WTC11 (cell line): Measurements from ENCODE around the gene GLB1L3. TPM values are rescaled to one million over a fixed set of nuclear protein-coding genes. Genes with fewer than 3 reads are reported as not detected.
A peak's percentile ranks its signal among the peaks of the same experiment; 100 is the strongest.

Experiments used
- ATAC-seq: fragments of 200-7000 bp; cut with Tn5 transposase; 2 replicates; pipeline ENCODE4 v1.10.0; 2021; ENCODE audit warnings: mild to moderate bottlenecking, moderate library complexity
- Bru-seq: library from RNA; stranded (reverse); fragments of 400-500 nt; gene quantifications from one replicate; lab custom pipeline; 2021; lab: Mats Ljungman, UMichigan
- CTCF ChIA-PET: fragments of 300-600 bp; sonication (Branson Sonifier 250); formaldehyde crosslinking; loops from one replicate; lab custom pipeline; 2021; ENCODE audit warnings: antibody characterized with exemption; lab: Charles Lee
- POLR2A ChIA-PET: fragments of 350-600 bp; sonication (Branson Sonifier 250); formaldehyde crosslinking; loops from one replicate; lab custom pipeline; 2021; ENCODE audit warnings: antibody characterized with exemption; lab: Charles Lee
- DNase-seq: peaks from one replicate; pipeline ENCODE4 v3.0.0; 2021; ENCODE audit warnings: low spot score
- H3K27ac Mint-ChIP-seq: 2 replicates; pipeline ENCODE4 v1.8.0; 2021; ENCODE audit warnings: mixed read lengths
- H3K27me3 Mint-ChIP-seq: 2 replicates; pipeline ENCODE4 v1.8.0; 2021; ENCODE audit warnings: low read depth, mild to moderate bottlenecking, moderate library complexity, mixed read lengths
- H3K36me3 Mint-ChIP-seq: 2 replicates; pipeline ENCODE4 v1.8.0; 2021; ENCODE audit warnings: mixed read lengths
- H3K4me1 Mint-ChIP-seq: 2 replicates; pipeline ENCODE4 v1.8.0; 2022; ENCODE audit warnings: mixed read lengths
- H3K4me3 Mint-ChIP-seq: 2 replicates; pipeline ENCODE4 v1.8.0; 2021; ENCODE audit warnings: mild to moderate bottlenecking, moderate library complexity, mixed read lengths
- H3K9me3 Mint-ChIP-seq: 2 replicates; pipeline ENCODE4 v1.8.0; 2021; ENCODE audit warnings: mixed read lengths
- CREB1 ChIP-seq: sonication (generic); formaldehyde crosslinking; IDR thresholded peaks from 2 replicates; pipeline ENCODE4 v1.8.0; 2023; ENCODE audit warnings: mild to moderate bottlenecking, missing genetic modification reagents
- CREM ChIP-seq: sonication (generic); formaldehyde crosslinking; IDR thresholded peaks from 2 replicates; pipeline ENCODE4 v1.8.1; 2022; ENCODE audit warnings: mild to moderate bottlenecking, missing genetic modification reagents, moderate library complexity
- FOXP1 ChIP-seq: sonication (generic); formaldehyde crosslinking; IDR thresholded peaks from 2 replicates; pipeline ENCODE4 v1.8.0; 2022; ENCODE audit warnings: missing genetic modification reagents, mild to moderate bottlenecking, moderate library complexity, borderline replicate concordance
- GTF2I ChIP-seq: fragments of 250-450 bp; sonication (Bioruptor Pico); conservative IDR thresholded peaks from 2 replicates; pipeline ENCODE4 v1.4.0; 2021; ENCODE audit warnings: mild to moderate bottlenecking
- KAT7 ChIP-seq: sonication (generic); formaldehyde crosslinking; IDR thresholded peaks from 2 replicates; pipeline ENCODE4 v1.8.1; 2023; ENCODE audit warnings: missing genetic modification reagents, mild to moderate bottlenecking, borderline replicate concordance
- NFATC4 ChIP-seq: fragments of 250-450 bp; sonication (Bioruptor Pico); IDR thresholded peaks from 2 replicates; pipeline ENCODE4 v1.9.0; 2021; ENCODE audit warnings: mild to moderate bottlenecking
- SMAD3 ChIP-seq: sonication (generic); formaldehyde crosslinking; IDR thresholded peaks from 2 replicates; pipeline ENCODE4 v1.8.0; 2022; ENCODE audit warnings: missing genetic modification reagents, mild to moderate bottlenecking, borderline replicate concordance
- SP1 ChIP-seq: sonication (generic); formaldehyde crosslinking; conservative IDR thresholded peaks from 2 replicates; pipeline ENCODE4 v1.8.1; 2022; ENCODE audit warnings: missing genetic modification reagents
- TP53 ChIP-seq: sonication (generic); formaldehyde crosslinking; IDR thresholded peaks from 2 replicates; pipeline ENCODE4 v1.8.1; 2023; ENCODE audit warnings: mild to moderate bottlenecking, missing genetic modification reagents
- ZNF121 ChIP-seq: sonication (generic); formaldehyde crosslinking; IDR thresholded peaks from 2 replicates; pipeline ENCODE4 v1.8.0; 2023; ENCODE audit warnings: missing genetic modification reagents
- ZNF416 ChIP-seq: fragments of 250-450 bp; sonication (Bioruptor Pico); IDR thresholded peaks from 2 replicates; pipeline ENCODE4 v1.9.0; 2021; ENCODE audit warnings: mild to moderate bottlenecking, inconsistent platforms
- ZNF423 ChIP-seq: fragments of 250-450 bp; sonication (Bioruptor Pico); IDR thresholded peaks from 2 replicates; pipeline ENCODE4 v2.1.2; 2022; ENCODE audit warnings: mild to moderate bottlenecking, moderate library complexity
- long read RNA-seq, 3 experiments: library from RNA in 1 of 3; library from capped mRNA in 1 of 3; library from polyadenylated mRNA in 1 of 3; unstranded in 2 of 3; stranded (forward) in 1 of 3; transcript quantifications; one replicate each; pipeline ENCODE4 v2.0.0, GENCODE V29; 2021
- total RNA-seq: library from RNA; stranded (reverse); gene quantifications from 3 replicates; pipeline ENCODE4 v1.2.3, GENCODE V29; 2021
- TF ChIP-seq, protein P1 (sequence below): fragments of 250-450 bp; sonication (Bioruptor Pico); IDR thresholded peaks from 2 replicates; pipeline ENCODE4 v1.9.0; 2021; ENCODE audit warnings: mild to moderate bottlenecking, borderline replicate concordance
- TF ChIP-seq, protein P2 (sequence below): sonication (generic); formaldehyde crosslinking; IDR thresholded peaks from 2 replicates; pipeline ENCODE4 v1.8.0; 2022; ENCODE audit warnings: mild to moderate bottlenecking, missing genetic modification reagents
- TF ChIP-seq, protein P3 (sequence below): fragments of 250-450 bp; sonication (Bioruptor Pico); IDR thresholded peaks from 2 replicates; pipeline ENCODE4 v1.8.0; 2021; ENCODE audit warnings: mild to moderate bottlenecking
- TF ChIP-seq, protein P4 (sequence below): sonication (generic); formaldehyde crosslinking; IDR thresholded peaks from 2 replicates; pipeline ENCODE4 v1.8.0; 2022; ENCODE audit warnings: mild to moderate bottlenecking, missing genetic modification reagents
- TF ChIP-seq, protein P5 (sequence below): sonication (generic); formaldehyde crosslinking; IDR thresholded peaks from 2 replicates; pipeline ENCODE4 v1.8.0; 2023; ENCODE audit warnings: missing genetic modification reagents, mild to moderate bottlenecking, borderline replicate concordance
- TF ChIP-seq, protein P6 (sequence below): sonication (generic); formaldehyde crosslinking; IDR thresholded peaks from 2 replicates; pipeline ENCODE4 v1.8.0; 2022; ENCODE audit warnings: mild to moderate bottlenecking, missing genetic modification reagents

The GLB1L3 gene, protein sequence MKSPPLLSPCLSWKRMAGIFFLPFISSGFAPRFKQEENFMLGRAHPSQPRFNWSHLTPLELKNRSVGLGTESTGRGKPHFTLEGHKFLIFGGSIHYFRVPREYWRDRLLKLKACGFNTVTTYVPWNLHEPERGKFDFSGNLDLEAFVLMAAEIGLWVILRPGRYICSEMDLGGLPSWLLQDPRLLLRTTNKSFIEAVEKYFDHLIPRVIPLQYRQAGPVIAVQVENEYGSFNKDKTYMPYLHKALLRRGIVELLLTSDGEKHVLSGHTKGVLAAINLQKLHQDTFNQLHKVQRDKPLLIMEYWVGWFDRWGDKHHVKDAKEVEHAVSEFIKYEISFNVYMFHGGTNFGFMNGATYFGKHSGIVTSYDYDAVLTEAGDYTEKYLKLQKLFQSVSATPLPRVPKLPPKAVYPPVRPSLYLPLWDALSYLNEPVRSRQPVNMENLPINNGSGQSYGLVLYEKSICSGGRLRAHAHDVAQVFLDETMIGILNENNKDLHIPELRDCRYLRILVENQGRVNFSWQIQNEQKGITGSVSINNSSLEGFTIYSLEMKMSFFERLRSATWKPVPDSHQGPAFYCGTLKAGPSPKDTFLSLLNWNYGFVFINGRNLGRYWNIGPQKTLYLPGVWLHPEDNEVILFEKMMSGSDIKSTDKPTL
- 34.6 to 50.2 TPM (median 35.9 TPM) in 3 replicates for total RNA-seq
- percentile 76 among the genes with signal in this experiment for Bru-seq, nascent RNA
- long read RNA-seq, experiment 1, transcript GLB1L3-203 (20 exons, 2,583 nt), result major isoform, 11 of 142 reads
- long read RNA-seq, experiment 1, partial matches to known transcripts, result 40 of 142 reads
- long read RNA-seq, experiment 1, other reads (novel, unspliced or antisense), result 88 of 142 reads
- long read RNA-seq, experiment 2, partial matches to known transcripts, result 19 of 38 reads
- long read RNA-seq, experiment 2, other reads (novel, unspliced or antisense), result 19 of 38 reads
- long read RNA-seq, experiment 3, partial matches to known transcripts, result 1 of 2 reads
- long read RNA-seq, experiment 3, other reads (novel, unspliced or antisense), result 1 of 2 reads

DNA sequence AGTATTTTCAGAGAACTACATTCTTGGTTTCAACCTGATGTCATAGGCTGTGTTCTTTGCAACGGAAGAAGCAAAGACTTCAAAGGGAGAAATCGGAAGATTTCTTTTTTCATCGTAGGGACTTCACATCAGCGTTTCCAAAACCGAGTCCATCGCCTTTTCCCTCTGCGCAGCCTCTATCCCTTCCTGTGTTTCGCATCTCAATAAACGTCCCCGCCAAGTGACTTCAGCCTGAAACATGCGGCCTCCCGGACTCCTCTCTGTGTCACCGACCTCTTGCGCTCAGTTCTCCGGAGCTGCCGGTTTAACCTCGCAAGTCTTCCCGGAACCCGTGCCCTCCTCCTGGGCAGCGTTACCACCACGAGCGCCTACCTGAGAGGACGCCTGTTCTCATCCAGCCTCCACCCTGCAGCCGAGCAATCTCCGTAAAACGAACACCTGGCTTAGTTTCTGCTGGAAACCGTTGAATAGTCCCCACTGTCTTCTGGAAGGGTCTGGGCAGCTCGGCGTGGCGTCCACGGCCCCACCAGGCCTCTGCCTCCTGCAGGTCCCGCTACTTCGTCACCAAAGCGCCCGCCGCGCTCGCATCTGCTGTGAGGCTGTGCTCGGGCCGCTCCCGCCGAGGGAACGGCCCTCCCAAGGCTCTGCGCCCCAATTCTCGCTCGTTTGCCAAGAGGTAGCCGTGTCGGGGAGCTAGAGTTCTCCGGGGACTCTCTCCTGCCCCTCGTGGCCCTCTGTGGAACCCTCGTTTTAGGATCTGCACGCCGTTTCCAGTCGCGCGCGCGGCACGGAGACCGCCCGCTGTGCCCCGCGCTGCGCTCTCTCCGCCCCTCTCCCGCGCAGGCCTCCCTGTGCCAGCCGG is at the start of gene GLB1L3:
Gene GLB1L3 (plus strand): TSS at position 846 of the 862 bp plus-strand sequence. CDS start 362 bp downstream, outside the sequence.
- peak; percentile 20 for ATAC-seq
- no peaks in the 10 kb centered on the region for H3K9me3 Mint-ChIP-seq
- peaks cover 19% of the 10 kb centered on the region for H3K36me3 Mint-ChIP-seq
- ChIA-PET CTCF (interaction anchor here (0.8 to 4.5 kb wide), 3 partner anchors 12 to 54 kb away, joined by 3 to 57 read pairs (median 22); partner anchors contain the start of genes NCAPD3 and VPS26B), POLR2A (interaction anchor here (0.7 to 1.2 kb wide), 2 partner anchors 14 to 52 kb away, joined by 5 to 7 read pairs; partner anchors contain the start of genes NCAPD3 and VPS26B)
- H3K27me3 Mint-ChIP-seq, result no peaks in the 10 kb centered on the region
- H3K4me3 Mint-ChIP-seq, result peak within 1 kb of the TSS; percentile 98
- DNase-seq, result peak; percentile 71
- H3K27ac Mint-ChIP-seq, result peak within 1 kb of the TSS; percentile 94
- peaks cover 64% of the 10 kb centered on the region for H3K4me1 Mint-ChIP-seq
- TF ChIP-seq CREM (CRISPR knock-in tag) (no peak), FOXP1 (0 out of 2 replicates have a peak, but pooled peaks have one; percentile 41), CREB1 (CRISPR knock-in tag) (no peak), ZNF416 (CRISPR knock-in tag) (no peak), ZNF121 (CRISPR knock-in tag) (no peak), ZNF423 (CRISPR knock-in tag) (no peak), GTF2I (CRISPR knock-in tag) (no peak), NFATC4 (no peak), SMAD3 (CRISPR knock-in tag) (no peak), SP1 (CRISPR knock-in tag) (no peak), KAT7 (CRISPR knock-in tag) (0 out of 2 replicates have a peak, but pooled peaks have one; percentile 50), TP53 (0 out of 2 replicates have a peak, but pooled peaks have one; percentile 24)
- TF ChIP-seq, protein P1, sequence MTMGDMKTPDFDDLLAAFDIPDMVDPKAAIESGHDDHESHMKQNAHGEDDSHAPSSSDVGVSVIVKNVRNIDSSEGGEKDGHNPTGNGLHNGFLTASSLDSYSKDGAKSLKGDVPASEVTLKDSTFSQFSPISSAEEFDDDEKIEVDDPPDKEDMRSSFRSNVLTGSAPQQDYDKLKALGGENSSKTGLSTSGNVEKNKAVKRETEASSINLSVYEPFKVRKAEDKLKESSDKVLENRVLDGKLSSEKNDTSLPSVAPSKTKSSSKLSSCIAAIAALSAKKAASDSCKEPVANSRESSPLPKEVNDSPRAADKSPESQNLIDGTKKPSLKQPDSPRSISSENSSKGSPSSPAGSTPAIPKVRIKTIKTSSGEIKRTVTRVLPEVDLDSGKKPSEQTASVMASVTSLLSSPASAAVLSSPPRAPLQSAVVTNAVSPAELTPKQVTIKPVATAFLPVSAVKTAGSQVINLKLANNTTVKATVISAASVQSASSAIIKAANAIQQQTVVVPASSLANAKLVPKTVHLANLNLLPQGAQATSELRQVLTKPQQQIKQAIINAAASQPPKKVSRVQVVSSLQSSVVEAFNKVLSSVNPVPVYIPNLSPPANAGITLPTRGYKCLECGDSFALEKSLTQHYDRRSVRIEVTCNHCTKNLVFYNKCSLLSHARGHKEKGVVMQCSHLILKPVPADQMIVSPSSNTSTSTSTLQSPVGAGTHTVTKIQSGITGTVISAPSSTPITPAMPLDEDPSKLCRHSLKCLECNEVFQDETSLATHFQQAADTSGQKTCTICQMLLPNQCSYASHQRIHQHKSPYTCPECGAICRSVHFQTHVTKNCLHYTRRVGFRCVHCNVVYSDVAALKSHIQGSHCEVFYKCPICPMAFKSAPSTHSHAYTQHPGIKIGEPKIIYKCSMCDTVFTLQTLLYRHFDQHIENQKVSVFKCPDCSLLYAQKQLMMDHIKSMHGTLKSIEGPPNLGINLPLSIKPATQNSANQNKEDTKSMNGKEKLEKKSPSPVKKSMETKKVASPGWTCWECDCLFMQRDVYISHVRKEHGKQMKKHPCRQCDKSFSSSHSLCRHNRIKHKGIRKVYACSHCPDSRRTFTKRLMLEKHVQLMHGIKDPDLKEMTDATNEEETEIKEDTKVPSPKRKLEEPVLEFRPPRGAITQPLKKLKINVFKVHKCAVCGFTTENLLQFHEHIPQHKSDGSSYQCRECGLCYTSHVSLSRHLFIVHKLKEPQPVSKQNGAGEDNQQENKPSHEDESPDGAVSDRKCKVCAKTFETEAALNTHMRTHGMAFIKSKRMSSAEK, result no peak
- TF ChIP-seq, protein P2, sequence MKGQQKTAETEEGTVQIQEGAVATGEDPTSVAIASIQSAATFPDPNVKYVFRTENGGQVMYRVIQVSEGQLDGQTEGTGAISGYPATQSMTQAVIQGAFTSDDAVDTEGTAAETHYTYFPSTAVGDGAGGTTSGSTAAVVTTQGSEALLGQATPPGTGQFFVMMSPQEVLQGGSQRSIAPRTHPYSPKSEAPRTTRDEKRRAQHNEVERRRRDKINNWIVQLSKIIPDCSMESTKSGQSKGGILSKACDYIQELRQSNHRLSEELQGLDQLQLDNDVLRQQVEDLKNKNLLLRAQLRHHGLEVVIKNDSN (CRISPR knock-in tag), result 0 out of 2 replicates have a peak, but pooled peaks have one; percentile 39
- TF ChIP-seq, protein P3, sequence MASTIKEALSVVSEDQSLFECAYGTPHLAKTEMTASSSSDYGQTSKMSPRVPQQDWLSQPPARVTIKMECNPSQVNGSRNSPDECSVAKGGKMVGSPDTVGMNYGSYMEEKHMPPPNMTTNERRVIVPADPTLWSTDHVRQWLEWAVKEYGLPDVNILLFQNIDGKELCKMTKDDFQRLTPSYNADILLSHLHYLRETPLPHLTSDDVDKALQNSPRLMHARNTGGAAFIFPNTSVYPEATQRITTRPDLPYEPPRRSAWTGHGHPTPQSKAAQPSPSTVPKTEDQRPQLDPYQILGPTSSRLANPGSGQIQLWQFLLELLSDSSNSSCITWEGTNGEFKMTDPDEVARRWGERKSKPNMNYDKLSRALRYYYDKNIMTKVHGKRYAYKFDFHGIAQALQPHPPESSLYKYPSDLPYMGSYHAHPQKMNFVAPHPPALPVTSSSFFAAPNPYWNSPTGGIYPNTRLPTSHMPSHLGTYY (CRISPR knock-in tag), result no peak
- TF ChIP-seq, protein P4, sequence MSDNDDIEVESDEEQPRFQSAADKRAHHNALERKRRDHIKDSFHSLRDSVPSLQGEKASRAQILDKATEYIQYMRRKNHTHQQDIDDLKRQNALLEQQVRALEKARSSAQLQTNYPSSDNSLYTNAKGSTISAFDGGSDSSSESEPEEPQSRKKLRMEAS (CRISPR knock-in tag), result peak; percentile 52; the same call in 1 of the 2 replicates
- TF ChIP-seq, protein P5, sequence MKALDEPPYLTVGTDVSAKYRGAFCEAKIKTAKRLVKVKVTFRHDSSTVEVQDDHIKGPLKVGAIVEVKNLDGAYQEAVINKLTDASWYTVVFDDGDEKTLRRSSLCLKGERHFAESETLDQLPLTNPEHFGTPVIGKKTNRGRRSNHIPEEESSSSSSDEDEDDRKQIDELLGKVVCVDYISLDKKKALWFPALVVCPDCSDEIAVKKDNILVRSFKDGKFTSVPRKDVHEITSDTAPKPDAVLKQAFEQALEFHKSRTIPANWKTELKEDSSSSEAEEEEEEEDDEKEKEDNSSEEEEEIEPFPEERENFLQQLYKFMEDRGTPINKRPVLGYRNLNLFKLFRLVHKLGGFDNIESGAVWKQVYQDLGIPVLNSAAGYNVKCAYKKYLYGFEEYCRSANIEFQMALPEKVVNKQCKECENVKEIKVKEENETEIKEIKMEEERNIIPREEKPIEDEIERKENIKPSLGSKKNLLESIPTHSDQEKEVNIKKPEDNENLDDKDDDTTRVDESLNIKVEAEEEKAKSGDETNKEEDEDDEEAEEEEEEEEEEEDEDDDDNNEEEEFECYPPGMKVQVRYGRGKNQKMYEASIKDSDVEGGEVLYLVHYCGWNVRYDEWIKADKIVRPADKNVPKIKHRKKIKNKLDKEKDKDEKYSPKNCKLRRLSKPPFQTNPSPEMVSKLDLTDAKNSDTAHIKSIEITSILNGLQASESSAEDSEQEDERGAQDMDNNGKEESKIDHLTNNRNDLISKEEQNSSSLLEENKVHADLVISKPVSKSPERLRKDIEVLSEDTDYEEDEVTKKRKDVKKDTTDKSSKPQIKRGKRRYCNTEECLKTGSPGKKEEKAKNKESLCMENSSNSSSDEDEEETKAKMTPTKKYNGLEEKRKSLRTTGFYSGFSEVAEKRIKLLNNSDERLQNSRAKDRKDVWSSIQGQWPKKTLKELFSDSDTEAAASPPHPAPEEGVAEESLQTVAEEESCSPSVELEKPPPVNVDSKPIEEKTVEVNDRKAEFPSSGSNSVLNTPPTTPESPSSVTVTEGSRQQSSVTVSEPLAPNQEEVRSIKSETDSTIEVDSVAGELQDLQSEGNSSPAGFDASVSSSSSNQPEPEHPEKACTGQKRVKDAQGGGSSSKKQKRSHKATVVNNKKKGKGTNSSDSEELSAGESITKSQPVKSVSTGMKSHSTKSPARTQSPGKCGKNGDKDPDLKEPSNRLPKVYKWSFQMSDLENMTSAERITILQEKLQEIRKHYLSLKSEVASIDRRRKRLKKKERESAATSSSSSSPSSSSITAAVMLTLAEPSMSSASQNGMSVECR (CRISPR knock-in tag), result 0 out of 2 replicates have a peak, but pooled peaks have one; percentile 58
- TF ChIP-seq, protein P6, sequence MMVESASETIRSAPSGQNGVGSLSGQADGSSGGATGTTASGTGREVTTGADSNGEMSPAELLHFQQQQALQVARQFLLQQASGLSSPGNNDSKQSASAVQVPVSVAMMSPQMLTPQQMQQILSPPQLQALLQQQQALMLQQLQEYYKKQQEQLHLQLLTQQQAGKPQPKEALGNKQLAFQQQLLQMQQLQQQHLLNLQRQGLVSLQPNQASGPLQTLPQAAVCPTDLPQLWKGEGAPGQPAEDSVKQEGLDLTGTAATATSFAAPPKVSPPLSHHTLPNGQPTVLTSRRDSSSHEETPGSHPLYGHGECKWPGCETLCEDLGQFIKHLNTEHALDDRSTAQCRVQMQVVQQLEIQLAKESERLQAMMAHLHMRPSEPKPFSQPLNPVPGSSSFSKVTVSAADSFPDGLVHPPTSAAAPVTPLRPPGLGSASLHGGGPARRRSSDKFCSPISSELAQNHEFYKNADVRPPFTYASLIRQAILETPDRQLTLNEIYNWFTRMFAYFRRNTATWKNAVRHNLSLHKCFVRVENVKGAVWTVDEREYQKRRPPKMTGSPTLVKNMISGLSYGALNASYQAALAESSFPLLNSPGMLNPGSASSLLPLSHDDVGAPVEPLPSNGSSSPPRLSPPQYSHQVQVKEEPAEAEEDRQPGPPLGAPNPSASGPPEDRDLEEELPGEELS (CRISPR knock-in tag), result no peak
